ENCODE measurements around the gene HMGN4.

DNA sequence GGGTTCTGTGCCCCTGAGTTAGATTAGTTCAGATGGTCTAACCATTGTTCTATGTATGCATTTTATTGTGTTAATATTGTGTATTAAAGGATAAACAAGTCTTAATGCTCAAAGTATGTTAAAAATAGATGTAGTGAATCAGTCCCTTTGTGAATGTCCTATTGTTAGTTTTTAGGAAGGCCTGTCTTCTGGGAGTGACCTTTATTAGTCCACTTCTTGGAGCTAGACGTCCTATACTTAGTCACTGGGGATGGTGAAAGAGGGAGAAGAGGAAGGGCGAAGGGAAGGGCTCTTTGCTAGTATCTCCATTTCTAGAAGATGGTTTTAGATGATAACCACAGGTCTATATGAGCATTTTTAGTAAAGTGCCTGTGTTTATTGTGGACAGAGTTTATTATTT lies 12.3 kb upstream of the HMGN4 start:
- no peak for TF ChIP-seq POLR2A (IDR thresholded peaks at IDR 0.05)
- TF ChIP-seq, protein P1, sequence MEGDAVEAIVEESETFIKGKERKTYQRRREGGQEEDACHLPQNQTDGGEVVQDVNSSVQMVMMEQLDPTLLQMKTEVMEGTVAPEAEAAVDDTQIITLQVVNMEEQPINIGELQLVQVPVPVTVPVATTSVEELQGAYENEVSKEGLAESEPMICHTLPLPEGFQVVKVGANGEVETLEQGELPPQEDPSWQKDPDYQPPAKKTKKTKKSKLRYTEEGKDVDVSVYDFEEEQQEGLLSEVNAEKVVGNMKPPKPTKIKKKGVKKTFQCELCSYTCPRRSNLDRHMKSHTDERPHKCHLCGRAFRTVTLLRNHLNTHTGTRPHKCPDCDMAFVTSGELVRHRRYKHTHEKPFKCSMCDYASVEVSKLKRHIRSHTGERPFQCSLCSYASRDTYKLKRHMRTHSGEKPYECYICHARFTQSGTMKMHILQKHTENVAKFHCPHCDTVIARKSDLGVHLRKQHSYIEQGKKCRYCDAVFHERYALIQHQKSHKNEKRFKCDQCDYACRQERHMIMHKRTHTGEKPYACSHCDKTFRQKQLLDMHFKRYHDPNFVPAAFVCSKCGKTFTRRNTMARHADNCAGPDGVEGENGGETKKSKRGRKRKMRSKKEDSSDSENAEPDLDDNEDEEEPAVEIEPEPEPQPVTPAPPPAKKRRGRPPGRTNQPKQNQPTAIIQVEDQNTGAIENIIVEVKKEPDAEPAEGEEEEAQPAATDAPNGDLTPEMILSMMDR (IDR thresholded peaks at IDR 0.05 in 4 of 5, conservative IDR thresholded peaks at IDR 0.05 in 1 of 5) = no peak

All from gastrocnemius medialis (tissue), 4 donors.